Subcutaneous abdominal adipose tissue (tissue), 5 donors: ENCODE measurements around the gene KCNC4.

Experiments used
- H3K27ac ChIP-seq: one replicate; pipeline ENCODE4 v1.7.0; 2013; ENCODE audit warnings: low read depth, mild to moderate bottlenecking, inconsistent platforms, low read length, moderate library complexity
- H3K27me3 ChIP-seq, 5 donors: one replicate each; pipeline ENCODE4 v1.7.0; 2013; ENCODE audit warnings: low read length in 5 of 5, inconsistent platforms in 1 of 5; ENCODE audit not compliant: control insufficient read depth in 5 of 5, insufficient read depth in 4 of 5
- H3K36me3 ChIP-seq, 5 donors: one replicate each; pipeline ENCODE4 v1.7.0; 2013; ENCODE audit warnings: low read length in 5 of 5; ENCODE audit not compliant: control insufficient read depth in 5 of 5, insufficient read depth in 5 of 5
- H3K4me1 ChIP-seq, 5 donors: one replicate each; pipeline ENCODE4 v1.7.0; 2013; ENCODE audit warnings: low read length in 5 of 5, mild to moderate bottlenecking in 3 of 5, moderate library complexity in 1 of 5; ENCODE audit not compliant: control insufficient read depth in 5 of 5, insufficient read depth in 5 of 5
- H3K4me3 ChIP-seq, 5 donors: one replicate each; pipeline ENCODE4 v1.7.0; 2013; ENCODE audit warnings: low read length in 5 of 5, low read depth in 1 of 5
- H3K9ac ChIP-seq, 5 donors: one replicate each; pipeline ENCODE4 v1.7.0; 2013; ENCODE audit warnings: low read length in 5 of 5, mild to moderate bottlenecking in 4 of 5, moderate library complexity in 3 of 5
- H3K9me3 ChIP-seq, 5 donors: one replicate each; pipeline ENCODE4 v1.7.0; 2013; ENCODE audit warnings: low read length in 5 of 5; ENCODE audit not compliant: control insufficient read depth in 5 of 5
- donor health status: healthy.
- donor health status: healthy.
- donor health status: healthy.
- donor health status: healthy.
- donor health status: healthy.

The KCNC4 gene

DNA sequence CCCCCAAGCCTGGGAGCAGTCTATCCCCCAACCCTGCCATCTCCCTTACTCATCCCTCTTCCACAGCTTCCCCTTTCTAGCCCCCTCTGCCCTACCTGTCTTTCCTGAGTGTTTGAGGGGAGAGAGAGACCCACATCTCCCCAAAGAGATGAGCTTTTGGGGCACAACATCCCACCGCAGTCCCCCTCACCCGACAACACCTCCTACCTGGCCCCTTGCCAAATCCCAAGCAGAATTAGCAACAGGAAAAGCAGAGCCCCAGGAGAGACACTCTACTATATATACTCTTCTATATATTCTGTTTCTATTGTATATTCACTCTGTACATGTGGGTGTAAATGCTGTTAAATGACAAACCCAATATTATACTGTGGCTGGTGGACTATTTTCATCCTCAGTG, 9.9 kb upstream of the KCNC4 start:
- no peak overlapping the region for H3K4me3 ChIP-seq
- H3K36me3 ChIP-seq, result no peaks in the 10 kb centered on the region
- H3K27me3 ChIP-seq, result peaks cover 0 to 2% (median 0%) of the 10 kb centered on the region in 5 donors
- H3K9ac ChIP-seq, result no peak overlapping the region
- no peaks in the 10 kb centered on the region for H3K9me3 ChIP-seq
- H3K27ac ChIP-seq, result no peak overlapping the region
- H3K4me1 ChIP-seq, result peaks cover 0 to 6% (median 0%) of the 10 kb centered on the region in 5 donors

GRCh38 chr1:110200666-110201065, 9.4 kb upstream of the KCNC4 start:
- Histone ChIP-seq H3K9ac (no peak overlapping the region), H3K36me3 (no peaks in the 10 kb centered on the region), H3K27ac (no peak overlapping the region), H3K27me3 (peaks cover 0 to 2% (median 0%) of the 10 kb centered on the region in 5 donors), H3K4me3 (no peak overlapping the region), H3K4me1 (peaks cover 0 to 6% (median 0%) of the 10 kb centered on the region in 5 donors), H3K9me3 (no peaks in the 10 kb centered on the region)

DNA sequence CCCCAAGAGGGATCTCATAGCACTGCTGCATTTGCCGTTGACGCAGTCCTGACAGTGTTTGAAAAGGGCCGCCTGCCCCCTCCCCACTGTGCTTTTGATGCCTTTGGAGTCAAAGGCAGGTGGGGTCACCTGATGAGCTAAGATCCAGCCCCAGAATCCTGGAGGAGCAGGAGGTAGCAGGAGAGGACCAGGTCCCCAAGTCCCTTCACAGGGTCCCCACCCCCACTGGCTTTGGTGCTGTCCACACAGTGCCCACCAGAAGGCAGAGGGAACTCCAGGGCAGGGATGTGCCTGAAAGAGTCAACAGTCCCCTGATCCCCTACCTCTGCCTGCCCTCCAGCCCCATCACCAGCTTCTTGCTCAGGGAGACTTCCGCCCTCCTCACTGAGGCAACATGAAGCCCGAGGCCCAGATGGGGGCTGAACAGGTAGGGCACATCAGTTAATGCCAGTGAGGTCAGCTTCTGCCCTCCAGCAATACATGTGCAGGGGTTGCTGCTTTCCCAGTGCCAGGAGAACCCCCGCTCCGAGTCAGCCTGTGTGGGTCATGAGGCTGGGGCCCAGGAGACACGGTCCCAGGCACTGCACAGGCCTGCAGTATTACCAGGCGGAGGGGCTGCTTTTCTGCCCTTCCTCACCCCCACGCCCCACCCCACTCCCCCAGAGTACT, 8.8 kb upstream of the KCNC4 start:
- peaks cover 0 to 6% (median 0%) of the 10 kb centered on the region in 5 donors for H3K4me1 ChIP-seq
- no peak overlapping the region for H3K4me3 ChIP-seq
- no peak overlapping the region for H3K27ac ChIP-seq
- H3K36me3 ChIP-seq, result no peaks in the 10 kb centered on the region
- H3K27me3 ChIP-seq, result peaks cover 0 to 2% (median 0%) of the 10 kb centered on the region in 5 donors
- H3K9me3 ChIP-seq, result no peaks in the 10 kb centered on the region
- no peak overlapping the region for H3K9ac ChIP-seq

GRCh38 chr1:110203021-110203661, 7.0 kb upstream of the KCNC4 start:
- Histone ChIP-seq H3K9ac (peak overlapping the region in 1 of 5 donors; percentile 23), H3K36me3 (no peaks in the 10 kb centered on the region), H3K27me3 (peaks cover 0 to 2% (median 0%) of the 10 kb centered on the region in 5 donors), H3K4me1 (peaks cover 0 to 6% (median 0%) of the 10 kb centered on the region in 5 donors), H3K27ac (no peak overlapping the region), H3K4me3 (no peak overlapping the region), H3K9me3 (no peaks in the 10 kb centered on the region)

GRCh38 chr1:110205156-110205555, 5.0 kb upstream of the KCNC4 start:
- Histone ChIP-seq H3K27ac (no peak overlapping the region), H3K9ac (no peak overlapping the region), H3K4me3 (no peak overlapping the region), H3K4me1 (peaks cover 0 to 16% (median 8%) of the 10 kb centered on the region in 5 donors), H3K9me3 (no peaks in the 10 kb centered on the region), H3K36me3 (no peaks in the 10 kb centered on the region), H3K27me3 (peaks cover 0 to 2% (median 0%) of the 10 kb centered on the region in 5 donors)

DNA sequence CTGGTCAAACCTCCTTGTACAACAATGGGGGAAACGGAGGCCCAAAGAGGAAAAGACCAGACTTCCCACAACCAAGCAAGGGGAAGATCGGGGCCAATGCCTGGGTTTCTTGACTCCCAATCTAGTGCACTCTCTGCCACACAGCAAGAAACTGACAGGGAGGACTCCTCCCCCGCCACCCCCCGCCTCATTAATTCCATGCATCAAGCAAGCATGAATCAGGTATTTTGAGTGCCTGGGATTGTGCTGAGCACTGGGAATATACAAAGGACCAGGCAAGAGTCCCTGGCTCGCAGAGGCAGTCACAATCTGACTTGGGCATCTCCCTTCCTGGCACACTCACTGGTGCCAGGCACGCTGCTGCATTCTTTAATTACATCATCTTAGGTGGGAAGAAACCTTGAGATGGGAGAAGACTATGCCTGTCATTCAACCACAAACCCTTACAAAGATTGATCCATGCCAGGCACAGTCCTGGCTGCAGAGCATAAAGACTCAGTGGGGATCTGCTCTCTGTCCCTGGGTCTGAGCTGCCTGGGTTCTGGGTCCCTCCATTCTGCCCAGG, 4.4 kb upstream of the KCNC4 start:
- Histone ChIP-seq H3K27ac (no peak overlapping the region), H3K36me3 (no peaks in the 10 kb centered on the region), H3K9me3 (no peaks in the 10 kb centered on the region), H3K4me1 (peaks cover 0 to 16% (median 9%) of the 10 kb centered on the region in 5 donors), H3K9ac (no peak overlapping the region), H3K27me3 (peaks cover 0 to under 1% (median 0%) of the 10 kb centered on the region in 5 donors), H3K4me3 (no peak overlapping the region)

GRCh38 chr1:110206261-110206920, 3.7 kb upstream of the KCNC4 start:
- Histone ChIP-seq H3K27me3 (peaks cover 0 to 3% (median 0%) of the 10 kb centered on the region in 5 donors), H3K9ac (no peak overlapping the region), H3K4me1 (peaks cover 0 to 22% (median 16%) of the 10 kb centered on the region in 5 donors), H3K4me3 (no peak overlapping the region), H3K9me3 (no peaks in the 10 kb centered on the region), H3K36me3 (no peaks in the 10 kb centered on the region), H3K27ac (no peak overlapping the region)

DNA sequence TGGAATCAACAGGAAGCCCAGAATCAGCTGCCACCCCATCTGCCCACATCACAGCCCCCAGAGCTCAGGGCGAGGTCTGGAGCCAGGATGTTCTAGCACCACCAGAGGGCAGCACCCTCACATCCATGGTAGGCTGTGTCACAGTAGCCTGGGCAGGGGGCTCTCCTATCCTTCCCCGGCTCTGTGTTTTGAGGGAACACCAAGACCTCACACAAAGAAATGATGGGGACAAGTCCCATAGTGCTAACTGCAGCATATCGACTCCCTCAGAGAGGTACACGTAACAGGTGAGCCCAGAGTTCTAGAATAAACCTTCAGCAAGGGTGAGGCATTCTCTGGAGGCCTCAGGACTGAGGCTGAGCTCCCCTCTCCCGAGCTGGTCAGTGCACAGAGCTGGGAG, 2.3 kb upstream of the KCNC4 start:
- Histone ChIP-seq H3K9ac (no peak overlapping the region), H3K27ac (no peak overlapping the region)

DNA sequence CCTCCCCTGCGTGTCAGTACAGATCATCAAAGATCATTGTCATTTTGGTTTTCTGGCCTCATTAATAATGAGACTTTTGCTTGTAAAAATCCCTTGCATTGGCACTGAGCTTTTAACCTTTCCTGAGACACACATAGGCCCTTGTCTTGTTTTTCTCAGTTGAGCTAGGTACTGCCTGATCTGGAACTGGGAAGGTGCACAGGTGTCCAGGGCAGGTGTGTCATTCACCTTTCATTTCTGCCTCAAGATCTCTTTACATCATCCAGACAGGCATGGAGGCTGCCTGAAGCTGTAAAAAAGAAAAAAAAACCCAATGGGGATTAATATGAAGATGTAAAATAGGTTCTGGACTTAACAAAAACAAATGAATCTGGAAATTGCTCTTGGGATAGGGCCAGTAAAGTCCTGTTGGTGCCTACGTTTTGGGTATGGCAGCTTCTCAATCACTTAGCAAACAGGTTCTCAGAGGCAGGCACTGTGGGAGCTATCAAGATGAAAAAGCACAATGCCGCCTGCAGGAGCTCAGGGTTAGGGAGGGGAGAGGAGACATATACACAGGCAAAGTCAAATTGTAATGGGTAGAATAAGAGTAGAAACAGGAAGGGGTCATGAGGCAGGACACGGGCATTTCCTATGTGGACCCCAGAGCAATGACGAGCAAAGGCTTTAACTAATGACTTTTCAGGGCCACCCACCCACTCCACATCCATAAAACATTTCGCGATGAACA, 1.0 kb upstream of the KCNC4 start:
- Histone ChIP-seq H3K9me3 (no peaks in the 10 kb centered on the region), H3K9ac (peak overlapping the region in 4 of 5 donors; percentile 16 to 83 (median 52)), H3K36me3 (no peaks in the 10 kb centered on the region), H3K4me3 (peak overlapping the region; percentile 54 to 75 (median 69)), H3K4me1 (peaks cover 0 to 41% (median 35%) of the 10 kb centered on the region in 5 donors), H3K27ac (peak overlapping the region; percentile 67), H3K27me3 (peaks cover 0 to 4% (median 0%) of the 10 kb centered on the region in 5 donors)

More for the DNA sequence above, 2.3 kb upstream of the KCNC4 start:
- Histone ChIP-seq H3K4me3 (no peak overlapping the region), H3K9me3 (no peaks in the 10 kb centered on the region), H3K27me3 (peaks cover 0 to 4% (median 0%) of the 10 kb centered on the region in 5 donors), H3K36me3 (no peaks in the 10 kb centered on the region), H3K4me1 (peaks cover 0 to 33% (median 27%) of the 10 kb centered on the region in 5 donors)
